SK-N-MC (cell line): ENCODE measurements around the gene AKR1C4.
"Not testable (repeated sequence)": the region's sequence is repeated elsewhere in the genome, so short reads cannot be mapped to it uniquely, and the experiment has no call there.

Source experiments
- DNase-seq: peaks from one replicate; pipeline ENCODE4 v3.0.0-alpha.2; 2011; ENCODE audit warnings: low read depth, low spot score
- H3K27ac ChIP-seq: fragments of 200-600 bp; sonication (generic); 2 replicates; pipeline ENCODE4 v1.5.1; 2016; ENCODE audit warnings: mixed run types
- H3K36me3 ChIP-seq: fragments of 200-600 bp; sonication (generic); 2 replicates; pipeline ENCODE4 v1.6.1; 2017; ENCODE audit warnings: antibody characterized with exemption, low read length, mixed read lengths; ENCODE audit not compliant: insufficient read depth
- H3K4me3 ChIP-seq: fragments of 200-600 bp; sonication (generic); 2 replicates; pipeline ENCODE4 v1.5.1; 2016
- H3K9ac ChIP-seq: fragments of 200-600 bp; sonication (generic); 2 replicates; pipeline ENCODE4 v1.8.0; 2017; ENCODE audit warnings: mixed run types, mixed read lengths; ENCODE audit not compliant: insufficient read length
- H3K9me3 ChIP-seq: fragments of 200-600 bp; sonication (generic); 2 replicates; pipeline ENCODE4 v1.6.1; 2017; ENCODE audit warnings: low read depth, mild to moderate bottlenecking, antibody characterized with exemption, low read length, moderate library complexity, mixed read lengths
- EZH2 ChIP-seq: fragments of 200-600 bp; sonication (generic); IDR thresholded peaks from one replicate; pipeline ENCODE4 v1.6.1; 2017; ENCODE audit warnings: antibody characterized with exemption
- FOXP2 ChIP-seq: optimal IDR thresholded peaks from 2 replicates; pipeline ENCODE3; 2011; ENCODE audit warnings: mild to moderate bottlenecking, moderate library complexity; ENCODE audit not compliant: insufficient read depth; ENCODE audit errors: extremely low read length, control extremely low read depth
- POLR2AphosphoS5 ChIP-seq: IDR thresholded peaks from 2 replicates; pipeline ENCODE4 v1.6.1; 2012; ENCODE audit warnings: mild to moderate bottlenecking, low read depth, low read length, borderline replicate concordance

AKR1C4 gene

GRCh38 chr10:5254488-5254887 is 57.9 kb downstream of the AKR1C4 start:
- no peak overlapping the region for H3K27ac ChIP-seq
- TF ChIP-seq POLR2AphosphoS5 (no peak), EZH2 (no peak), FOXP2 (no peak)
- H3K9ac ChIP-seq: no peak overlapping the region
- H3K4me3 ChIP-seq: no peak overlapping the region
- H3K36me3 ChIP-seq: no peaks in the 10 kb centered on the region
- DNase-seq: no peak
- H3K9me3 ChIP-seq: no peaks in the 10 kb centered on the region

DNA sequence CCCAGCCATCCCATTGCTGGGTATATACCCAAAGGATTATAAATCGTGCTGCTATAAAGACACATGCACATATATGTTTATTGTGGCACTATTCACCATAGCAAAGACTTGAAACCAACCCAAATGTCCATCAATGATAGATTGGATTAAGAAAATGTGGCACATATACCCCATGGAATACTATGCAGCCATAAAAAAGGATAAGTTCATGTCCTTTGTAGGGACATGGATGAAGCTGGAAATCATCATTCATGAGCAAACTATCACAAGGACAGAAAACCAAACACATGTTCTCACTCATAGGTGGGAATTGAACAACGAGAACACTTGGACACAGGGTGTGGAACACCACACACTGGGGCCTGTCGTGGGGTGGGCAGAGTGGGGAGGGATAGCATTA is 61.1 kb downstream of the AKR1C4 start:
- H3K27ac ChIP-seq, H3K9me3 ChIP-seq, H3K4me3 ChIP-seq, H3K9ac ChIP-seq, DNase-seq, H3K36me3 ChIP-seq: not testable (repeated sequence)

DNA sequence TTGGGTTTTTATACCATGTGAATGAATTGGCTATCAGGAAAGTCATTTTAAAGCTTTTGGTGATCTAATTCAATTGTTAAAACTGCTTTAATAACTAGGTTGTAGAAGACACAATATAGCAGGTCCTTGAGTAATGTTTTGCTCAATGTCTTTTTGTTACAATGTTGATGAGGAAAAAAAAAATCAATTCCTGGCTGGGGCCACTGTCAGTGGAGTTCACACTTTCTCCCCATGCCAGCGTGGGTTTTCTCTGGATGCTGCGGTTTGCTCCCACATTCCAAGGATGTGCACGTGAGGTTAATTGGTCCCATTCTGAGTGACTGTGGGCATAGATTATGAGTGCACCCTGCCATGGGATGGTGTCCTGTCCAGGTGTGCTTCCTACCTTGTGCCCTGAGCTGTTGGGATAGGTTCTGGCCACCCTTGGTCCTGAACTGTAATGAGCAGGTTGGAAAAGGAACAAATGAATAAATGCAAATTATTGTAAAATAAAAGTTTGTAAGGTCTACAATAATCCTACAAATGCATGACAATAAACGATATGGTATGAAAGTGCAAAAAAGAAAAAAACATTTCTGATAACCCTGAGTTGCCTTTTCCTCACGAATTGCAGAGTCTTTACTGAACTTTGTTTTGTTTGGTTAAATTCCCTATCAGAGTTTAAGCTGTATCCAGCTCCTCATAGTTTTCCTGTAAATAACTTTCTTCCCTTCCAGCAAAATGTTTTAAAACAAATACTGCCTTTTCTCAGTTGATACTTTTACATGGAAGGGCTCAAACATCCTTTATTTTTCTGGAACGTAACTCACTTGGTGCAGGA is 62.7 kb downstream of the AKR1C4 start:
- Histone ChIP-seq H3K9ac (no peak overlapping the region), H3K9me3 (no peaks in the 10 kb centered on the region), H3K4me3 (no peak overlapping the region), H3K36me3 (no peaks in the 10 kb centered on the region), H3K27ac (no peak overlapping the region)
- TF ChIP-seq POLR2AphosphoS5 (no peak), EZH2 (no peak), FOXP2 (no peak)
- no peak for DNase-seq

DNA sequence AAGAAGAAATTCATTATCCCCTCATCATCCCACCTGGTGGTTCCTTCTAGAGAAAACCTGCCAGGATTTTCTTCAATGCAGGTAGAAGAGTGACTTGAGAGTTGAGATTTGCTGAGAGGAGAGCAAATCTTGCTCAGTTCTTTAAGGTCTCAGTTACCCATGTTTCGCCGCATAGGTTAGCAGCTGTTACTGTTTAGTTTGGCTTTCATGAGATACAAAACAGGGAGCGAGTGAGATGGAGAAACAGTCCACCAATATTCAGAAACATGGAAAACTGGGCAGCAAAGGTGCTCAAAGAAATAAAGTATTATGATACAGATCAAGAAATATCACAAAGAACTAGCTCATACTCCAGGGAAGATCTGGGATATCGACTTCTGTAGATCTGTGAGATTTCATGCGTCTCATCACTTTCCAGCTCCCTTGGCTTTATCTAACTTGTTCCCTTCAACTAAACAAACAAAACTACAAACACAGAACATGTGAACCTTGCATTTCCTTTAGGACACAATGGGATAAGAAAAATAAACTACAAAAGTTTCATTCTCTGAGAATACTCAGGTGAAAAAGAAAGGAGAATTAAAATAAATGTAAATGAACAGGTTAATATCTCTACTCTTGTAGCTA is 63.4 kb downstream of the AKR1C4 start:
- Histone ChIP-seq H3K9me3 (no peaks in the 10 kb centered on the region), H3K9ac (no peak overlapping the region), H3K4me3 (no peak overlapping the region), H3K36me3 (no peaks in the 10 kb centered on the region), H3K27ac (no peak overlapping the region)
- DNase-seq: no peak
- TF ChIP-seq EZH2 (no peak), POLR2AphosphoS5 (no peak), FOXP2 (no peak)

DNA sequence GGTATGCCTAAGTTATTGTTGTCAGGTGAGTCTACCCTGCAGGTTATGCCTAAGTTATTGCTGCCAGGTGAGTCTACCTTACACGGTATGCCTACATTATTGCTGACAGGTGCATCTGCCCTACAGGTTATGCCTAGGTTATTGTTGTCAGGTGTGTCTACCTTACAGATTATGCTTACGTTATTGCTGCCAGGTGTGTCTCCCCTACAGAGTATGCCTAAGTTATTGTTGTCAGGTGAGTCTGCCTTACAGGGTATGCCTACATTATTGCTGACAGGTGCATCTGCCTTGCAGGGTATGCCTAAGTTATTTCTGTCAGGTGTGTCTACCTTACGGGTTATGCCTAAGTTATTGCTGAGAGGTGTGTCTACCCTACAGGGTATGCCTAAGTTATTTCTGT is 64.2 kb downstream of the AKR1C4 start:
- Histone ChIP-seq H3K4me3 (no peak overlapping the region), H3K9me3 (no peaks in the 10 kb centered on the region), H3K27ac (no peak overlapping the region), H3K36me3 (no peaks in the 10 kb centered on the region), H3K9ac (no peak overlapping the region)
- DNase-seq: no peak
- TF ChIP-seq EZH2: no peak

GRCh38 chr10:5265139-5265538 is 68.5 kb downstream of the AKR1C4 start:
- Histone ChIP-seq H3K9ac (no peak overlapping the region), H3K4me3 (no peak overlapping the region), H3K9me3 (no peaks in the 10 kb centered on the region), H3K27ac (no peak overlapping the region), H3K36me3 (no peaks in the 10 kb centered on the region)
- no peak for DNase-seq
- TF ChIP-seq FOXP2 (no peak), POLR2AphosphoS5 (no peak), EZH2 (no peak)

DNA sequence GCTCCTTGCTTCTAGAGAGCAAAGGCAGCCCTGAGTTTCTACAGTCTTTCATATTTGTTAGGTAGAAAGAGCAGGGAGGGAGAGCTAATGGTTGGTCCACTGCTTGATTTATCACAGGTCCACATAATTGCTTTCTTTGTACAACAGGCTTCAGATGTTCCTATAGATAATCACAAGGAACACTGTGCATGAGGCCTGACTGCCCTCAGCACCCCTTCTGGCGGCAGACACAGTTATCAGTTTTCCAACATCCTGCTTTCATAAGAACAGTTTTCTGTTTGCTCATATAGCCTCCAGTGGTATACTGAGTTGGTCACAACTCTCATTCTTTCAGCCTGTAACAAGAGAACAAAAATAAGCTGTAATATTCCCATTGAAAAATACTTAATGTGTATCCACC is 69.7 kb downstream of the AKR1C4 start:
- DNase-seq: no peak
- no peak for TF ChIP-seq POLR2AphosphoS5
- no peak for TF ChIP-seq FOXP2
- no peak for TF ChIP-seq EZH2
- Histone ChIP-seq H3K27ac (no peak overlapping the region), H3K4me3 (no peak overlapping the region), H3K9ac (no peak overlapping the region), H3K9me3 (no peaks in the 10 kb centered on the region), H3K36me3 (no peaks in the 10 kb centered on the region)

DNA sequence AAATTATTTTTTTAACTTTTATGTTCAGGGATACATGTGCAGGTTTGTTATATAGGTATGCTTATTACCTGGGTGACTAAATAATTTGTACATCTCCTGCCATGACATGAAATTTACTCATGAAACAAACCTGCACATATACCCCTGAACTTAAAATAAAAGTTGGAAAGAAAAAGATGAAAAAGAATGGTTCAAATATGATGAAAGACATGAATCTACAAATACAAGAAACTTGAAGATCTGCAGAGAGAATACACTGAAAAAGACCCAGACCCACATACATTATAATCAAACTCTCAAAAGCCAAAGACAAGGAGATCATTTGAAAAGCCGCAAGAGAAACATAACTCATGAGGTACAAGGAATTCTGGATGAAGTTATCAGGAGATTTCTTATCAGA is 70.2 kb downstream of the AKR1C4 start:
- H3K9me3 ChIP-seq: no peaks in the 10 kb centered on the region
- TF ChIP-seq EZH2: no peak
- no peak for TF ChIP-seq POLR2AphosphoS5
- TF ChIP-seq FOXP2: no peak
- H3K27ac ChIP-seq: no peak overlapping the region
- no peaks in the 10 kb centered on the region for H3K36me3 ChIP-seq
- no peak overlapping the region for H3K4me3 ChIP-seq
- no peak overlapping the region for H3K9ac ChIP-seq
- DNase-seq: no peak

GRCh38 chr10:5268234-5268633 is 71.6 kb downstream of the AKR1C4 start:
- H3K4me3 ChIP-seq: no peak overlapping the region
- H3K36me3 ChIP-seq: no peaks in the 10 kb centered on the region
- H3K9ac ChIP-seq: no peak overlapping the region
- H3K9me3 ChIP-seq: no peaks in the 10 kb centered on the region
- no peak overlapping the region for H3K27ac ChIP-seq
- no peak for DNase-seq
- no peak for TF ChIP-seq FOXP2
- TF ChIP-seq POLR2AphosphoS5: no peak
- no peak for TF ChIP-seq EZH2
